CD4-positive, alpha-beta T cell (primary cell): ENCODE data around the gene SAMD10. TPM values are rescaled to one million over a fixed set of nuclear protein-coding genes. Genes with fewer than 3 reads are reported as not detected.
A peak's percentile ranks its signal among the peaks of the same experiment; 100 is the strongest.
"Not testable (repeated sequence)": the region's sequence is repeated elsewhere in the genome, so short reads cannot be mapped to it uniquely, and the experiment has no call there.

ENCODE experiments used
- ATAC-seq: fragments of 200-7000 bp; cut with Tn5 transposase; one replicate; pipeline ENCODE4 v1.10.0; 2022; ENCODE audit warnings: mild to moderate bottlenecking; ENCODE audit not compliant: poor library complexity
- CTCF ChIA-PET: fragments of 350-600 bp; sonication (Branson Sonifier 250); formaldehyde crosslinking; loops from one replicate; lab custom pipeline; 2021; ENCODE audit warnings: antibody characterized with exemption, inconsistent platforms; lab: Charles Lee
- POLR2A ChIA-PET: fragments of 350-600 bp; sonication (Branson Sonifier 250); formaldehyde crosslinking; loops from one replicate; lab custom pipeline; 2021; ENCODE audit warnings: antibody characterized with exemption, inconsistent platforms; lab: Charles Lee
- DNase-seq, 14 experiments: peaks; one replicate each; pipeline ENCODE4 v3.0.0-alpha.2; 2013 to 2020; ENCODE audit warnings: mixed read lengths in 2 of 14
- H3K27ac ChIP-seq, 2 donors: one replicate each; pipeline versions ENCODE4 v1.5.1 to v1.7.0; 2013; ENCODE audit warnings: low read length in 2 of 2, low read depth in 1 of 2, mild to moderate bottlenecking in 1 of 2
- H3K27me3 ChIP-seq, 2 experiments: 1 replicate in 1 of 2; 2 replicates in 1 of 2; pipeline versions ENCODE4 v1.6.1 to v1.7.0; 2013; ENCODE audit warnings: low read length in 2 of 2, control low read depth in 1 of 2, mild to moderate bottlenecking in 1 of 2, moderate library complexity in 1 of 2; ENCODE audit not compliant: insufficient read depth in 2 of 2, control insufficient read depth in 1 of 2
- H3K36me3 ChIP-seq: one replicate; pipeline ENCODE4 v1.6.1; 2013; ENCODE audit warnings: low read length, control low read depth; ENCODE audit not compliant: insufficient read depth
- H3K4me1 ChIP-seq: one replicate; pipeline ENCODE4 v1.6.1; 2013; ENCODE audit warnings: low read length, control low read depth; ENCODE audit not compliant: insufficient read depth
- H3K4me3 ChIP-seq: one replicate; pipeline ENCODE4 v1.5.1; 2013; ENCODE audit warnings: mild to moderate bottlenecking, low read length, moderate library complexity
- H3K9me3 ChIP-seq, 2 experiments: 1 replicate in 1 of 2; 2 replicates in 1 of 2; pipeline versions ENCODE4 v1.6.1 to v1.7.0; 2013; ENCODE audit warnings: low read length in 2 of 2, mild to moderate bottlenecking in 2 of 2, control low read depth in 1 of 2, moderate library complexity in 1 of 2; ENCODE audit not compliant: control insufficient read depth in 1 of 2, insufficient read depth in 1 of 2
- H3K27ac Mint-ChIP-seq: one replicate; pipeline ENCODE4 v1.8.0; 2020; ENCODE audit warnings: mixed read lengths
- H3K27me3 Mint-ChIP-seq: one replicate; pipeline ENCODE4 v1.8.0; 2021; ENCODE audit warnings: mixed read lengths
- H3K36me3 Mint-ChIP-seq: one replicate; pipeline ENCODE4 v1.8.0; 2021; ENCODE audit warnings: low read depth, mixed read lengths
- H3K4me1 Mint-ChIP-seq: one replicate; pipeline ENCODE4 v1.8.0; 2021; ENCODE audit warnings: low read depth, mixed read lengths
- H3K4me3 Mint-ChIP-seq: one replicate; pipeline ENCODE4 v1.8.0; 2020; ENCODE audit warnings: mild to moderate bottlenecking, mixed read lengths
- H3K9me3 Mint-ChIP-seq: one replicate; pipeline ENCODE4 v1.8.0; 2020; ENCODE audit warnings: mixed read lengths
- CTCF ChIP-seq: fragments of 200-600 bp; IDR thresholded peaks from one replicate; pipeline ENCODE4 v1.8.0; 2022; ENCODE audit warnings: antibody characterized with exemption, mild to moderate bottlenecking
- intact Hi-C, 2 experiments: fragments of 100-400 bp; cut with DNase I in 1 of 2; cut with micrococcal nuclease in 1 of 2; formaldehyde crosslinking; loops; one replicate each; pipeline versions ENCODE4 v1.15.1 to v1.9.0; 2023 to 2025; cut with DNase I, micrococcal nuclease
- total RNA-seq, 174 experiments: library from RNA in 2 of 174; stranded (reverse) in 2 of 174; gene quantifications; one replicate each; pipeline ENCODE4 v1.2.3 and lab custom pipeline; 2021 to 2026

Gene SAMD10
- total RNA-seq, 2 experiments from 2014 or later: 12.0 to 12.1 TPM

GRCh38 chr20:64022671-64023360 lies 43.4 kb upstream of the SAMD10 start:
- no peak overlapping the region for H3K27ac Mint-ChIP-seq
- H3K4me1 ChIP-seq: no peaks in the 10 kb centered on the region

GRCh38 chr20:64021124-64021975 lies 41.9 kb upstream of the SAMD10 start:
- ChIA-PET POLR2A (interaction anchor here (1.4 kb wide), 1 partner anchor 40 kb away, joined by 3 read pairs; the partner anchor contains the start of gene PRPF6), CTCF (no interaction called here)
- H3K9me3 ChIP-seq: no peaks in the 10 kb centered on the region
- Mint-ChIP-seq H3K4me1 (peaks cover 4% of the 10 kb centered on the region), H3K9me3 (no peaks in the 10 kb centered on the region), H3K27me3 (no peaks in the 10 kb centered on the region), H3K27ac (no peak overlapping the region), H3K36me3 (peaks cover 91% of the 10 kb centered on the region), H3K4me3 (no peak overlapping the region)
- intact Hi-C loops: no loop called here
- TF ChIP-seq CTCF: no peak
- DNase-seq (no peak), ATAC-seq (no peak)
- H3K36me3 ChIP-seq: peaks cover 91% of the 10 kb centered on the region
- H3K4me3 ChIP-seq: no peak overlapping the region
- H3K4me1 ChIP-seq: no peaks in the 10 kb centered on the region
- H3K27ac ChIP-seq: no peak overlapping the region
- no peaks in the 10 kb centered on the region for H3K27me3 ChIP-seq

More at GRCh38 chr20:64022671-64023360, 43.4 kb upstream of the SAMD10 start:
- DNase-seq: no peak
- no peak for ATAC-seq
- H3K4me3 Mint-ChIP-seq: no peak overlapping the region
- H3K27me3 ChIP-seq: no peaks in the 10 kb centered on the region
- TF ChIP-seq CTCF: no peak
- H3K36me3 ChIP-seq: peaks cover 97% of the 10 kb centered on the region
- H3K9me3 ChIP-seq: no peaks in the 10 kb centered on the region
- CTCF ChIA-PET: no interaction called here
- H3K9me3 Mint-ChIP-seq: no peaks in the 10 kb centered on the region
- no peak overlapping the region for H3K4me3 ChIP-seq
- H3K36me3 Mint-ChIP-seq: peaks cover 97% of the 10 kb centered on the region
- H3K27ac ChIP-seq: no peak overlapping the region
- POLR2A ChIA-PET: no interaction called here
- H3K27me3 Mint-ChIP-seq: no peaks in the 10 kb centered on the region
- intact Hi-C loops: no loop called here
- no peaks in the 10 kb centered on the region for H3K4me1 Mint-ChIP-seq

- Histone ChIP-seq H3K27ac (no peak overlapping the region), H3K27me3 (no peaks in the 10 kb centered on the region), H3K36me3 (peaks cover 73% of the 10 kb centered on the region), H3K4me1 (peaks cover 27% of the 10 kb centered on the region), H3K9me3 (peaks cover 26 to 34% of the 10 kb centered on the region in 2 experiments), H3K4me3 (no peak overlapping the region)
- intact Hi-C loops: no loop called here
- no peak for TF ChIP-seq CTCF
- ChIA-PET POLR2A (no interaction called here), CTCF (no interaction called here)
- peak overlapping the region; percentile 47 for H3K27ac Mint-ChIP-seq
- H3K9me3 Mint-ChIP-seq: no peaks in the 10 kb centered on the region
- DNase-seq: no peak
- no peak overlapping the region for H3K4me3 Mint-ChIP-seq
- H3K4me1 Mint-ChIP-seq: peaks cover 17% of the 10 kb centered on the region
- H3K27me3 Mint-ChIP-seq: no peaks in the 10 kb centered on the region
- no peak for ATAC-seq
- peaks cover 81% of the 10 kb centered on the region for H3K36me3 Mint-ChIP-seq
Measured at GRCh38 chr20:64015635-64016034, 36.2 kb upstream of the SAMD10 start.

- intact Hi-C loops, H3K27me3 ChIP-seq, H3K27me3 Mint-ChIP-seq, H3K4me3 Mint-ChIP-seq, H3K9me3 Mint-ChIP-seq: not testable (repeated sequence)
- peak in 2 of 14 experiments; percentile 48 to 54 for DNase-seq
- Histone ChIP-seq H3K27ac (peak overlapping the region; percentile 31 to 62), H3K4me3 (peak overlapping the region; percentile 22), H3K9me3 (peaks cover 54 to 63% of the 10 kb centered on the region in 2 experiments), H3K36me3 (peaks cover 73% of the 10 kb centered on the region), H3K4me1 (peaks cover 36% of the 10 kb centered on the region)
- peaks cover 27% of the 10 kb centered on the region for H3K4me1 Mint-ChIP-seq
- POLR2A ChIA-PET: interaction anchor here (0.7 to 0.8 kb wide), 2 partner anchors 65 to 475 kb away, joined by 3 to 4 read pairs; partner anchors contain the start of gene PTK6
- CTCF ChIA-PET: interaction anchor here (1.5 to 2.0 kb wide), 2 partner anchors 26 to 32 kb away, joined by 4 to 13 read pairs; no protein-coding TSS in a partner anchor
- peak; percentile 57 for ATAC-seq
- H3K36me3 Mint-ChIP-seq: peaks cover 81% of the 10 kb centered on the region
- peak overlapping the region; percentile 74 for H3K27ac Mint-ChIP-seq
Measured at GRCh38 chr20:64012385-64013154, 33.1 kb upstream of the SAMD10 start.
